Measurements from ENCODE around the gene PAFAH1B2. TPM values are rescaled to one million over a fixed set of nuclear protein-coding genes. Genes with fewer than 3 reads are reported as not detected.

The PAFAH1B2 gene
- total RNA-seq, 2 experiments from 2014 or later, result 59.9 to 62.8 TPM

DNA sequence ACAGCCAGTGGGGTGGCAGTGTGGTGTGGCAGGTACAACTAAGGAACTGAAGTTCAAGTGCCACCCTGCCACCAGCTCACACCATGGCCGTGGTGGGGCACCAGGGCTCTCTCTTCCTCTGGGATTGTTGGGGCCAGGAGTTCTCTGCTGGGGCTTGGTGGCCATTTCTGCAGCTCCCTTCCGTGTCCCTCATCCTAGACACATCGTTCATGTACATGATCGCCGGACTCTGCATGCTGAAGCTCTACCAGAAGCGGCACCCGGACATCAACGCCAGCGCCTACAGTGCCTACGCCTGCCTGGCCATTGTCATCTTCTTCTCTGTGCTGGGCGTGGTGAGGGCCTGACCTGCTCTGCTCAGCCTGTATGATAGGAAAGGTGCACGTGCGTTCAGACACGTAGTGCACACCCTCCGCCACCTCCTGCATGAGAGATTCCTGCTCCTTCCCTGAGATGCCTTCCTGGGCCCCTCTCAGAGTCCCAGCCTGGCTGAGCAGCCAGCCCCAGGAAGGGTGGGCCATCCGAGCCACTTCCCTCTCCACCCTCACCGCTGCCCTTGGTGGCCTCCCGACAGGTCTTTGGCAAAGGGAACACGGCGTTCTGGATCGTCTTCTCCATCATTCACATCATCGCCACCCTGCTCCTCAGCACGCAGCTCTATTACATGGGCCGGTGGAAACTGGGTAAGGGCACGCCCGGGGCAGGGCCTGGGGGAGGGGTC, 47.8 kb downstream of the PAFAH1B2 start:
- Histone ChIP-seq H3K9me2 (ENCODE audit: insufficient read depth, low read length) (no peaks in the 10 kb centered on the region), H3K4me3 (ENCODE audit: low read depth, low read length, poor library complexity, severe bottlenecking) (no peak overlapping the region), H3K4me2 (ENCODE audit: low read length) (no peak overlapping the region), H3K9me3 (ENCODE audit: low read length) (no peaks in the 10 kb centered on the region), H3K4me1 (ENCODE audit: insufficient read depth, low read length, poor library complexity, severe bottlenecking) (peaks cover 20% of the 10 kb centered on the region), H3K27ac (ENCODE audit: low read depth, low read length, poor library complexity, severe bottlenecking) (no peak overlapping the region), H3K36me3 (ENCODE audit: insufficient read depth, low read length) (peaks cover 35% of the 10 kb centered on the region; the same call in 1 of the 2 replicates), H2AFZ (ENCODE audit: low read length) (no peak overlapping the region), H3K79me2 (ENCODE audit: insufficient read depth, low read depth, low read length) (no peaks in the 10 kb centered on the region), H4K20me1 (ENCODE audit: insufficient read depth, low read length) (no peaks in the 10 kb centered on the region)
- intact Hi-C loops (cut with micrococcal nuclease; ENCODE audit: unreplicated experiment), result no loop called here
- ChIA-PET POLR2A (interaction anchor here (0.6 to 1.2 kb wide), 2 partner anchors 12 to 43 kb away, joined by 4 to 5 read pairs; no protein-coding TSS in a partner anchor), CTCF (ENCODE audit: unreplicated experiment) (no interaction called here)
- TF ChIP-seq, protein P1, sequence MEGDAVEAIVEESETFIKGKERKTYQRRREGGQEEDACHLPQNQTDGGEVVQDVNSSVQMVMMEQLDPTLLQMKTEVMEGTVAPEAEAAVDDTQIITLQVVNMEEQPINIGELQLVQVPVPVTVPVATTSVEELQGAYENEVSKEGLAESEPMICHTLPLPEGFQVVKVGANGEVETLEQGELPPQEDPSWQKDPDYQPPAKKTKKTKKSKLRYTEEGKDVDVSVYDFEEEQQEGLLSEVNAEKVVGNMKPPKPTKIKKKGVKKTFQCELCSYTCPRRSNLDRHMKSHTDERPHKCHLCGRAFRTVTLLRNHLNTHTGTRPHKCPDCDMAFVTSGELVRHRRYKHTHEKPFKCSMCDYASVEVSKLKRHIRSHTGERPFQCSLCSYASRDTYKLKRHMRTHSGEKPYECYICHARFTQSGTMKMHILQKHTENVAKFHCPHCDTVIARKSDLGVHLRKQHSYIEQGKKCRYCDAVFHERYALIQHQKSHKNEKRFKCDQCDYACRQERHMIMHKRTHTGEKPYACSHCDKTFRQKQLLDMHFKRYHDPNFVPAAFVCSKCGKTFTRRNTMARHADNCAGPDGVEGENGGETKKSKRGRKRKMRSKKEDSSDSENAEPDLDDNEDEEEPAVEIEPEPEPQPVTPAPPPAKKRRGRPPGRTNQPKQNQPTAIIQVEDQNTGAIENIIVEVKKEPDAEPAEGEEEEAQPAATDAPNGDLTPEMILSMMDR (conservative IDR thresholded peaks at IDR 0.05; ENCODE audit: low read length), result no peak
- TF ChIP-seq EZH2phosphoT487 (IDR thresholded peaks at IDR 0.05; ENCODE audit: borderline replicate concordance, low read depth, low read length), result no peak
- DNase-seq (ENCODE audit: low spot score), result no peak
- no TSS peak for BruUV-seq (replicated peaks)

DNA sequence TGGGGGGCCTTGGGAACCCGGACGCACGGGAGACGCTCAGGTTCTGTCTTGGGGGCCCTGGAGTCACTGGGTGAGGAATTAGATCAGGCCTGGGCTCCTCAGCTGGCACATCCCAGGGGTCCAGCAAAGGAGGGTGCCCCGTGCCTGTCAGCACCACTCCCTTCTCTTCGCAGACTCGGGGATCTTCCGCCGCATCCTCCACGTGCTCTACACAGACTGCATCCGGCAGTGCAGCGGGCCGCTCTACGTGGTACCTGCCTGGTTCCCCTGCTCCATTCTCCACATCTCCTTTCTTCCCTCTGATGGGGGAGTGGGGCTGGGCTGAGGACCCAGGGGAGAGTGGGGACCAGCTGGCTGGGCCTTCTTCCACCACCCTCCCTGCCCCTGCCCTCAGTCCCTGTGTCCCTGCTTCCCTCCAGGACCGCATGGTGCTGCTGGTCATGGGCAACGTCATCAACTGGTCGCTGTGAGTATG, 48.4 kb downstream of the PAFAH1B2 start:
- no peaks in the 10 kb centered on the region for H3K9me2 ChIP-seq (ENCODE audit: insufficient read depth, low read length)
- H3K4me3 ChIP-seq (ENCODE audit: low read depth, low read length, poor library complexity, severe bottlenecking), result no peak overlapping the region
- ChIA-PET POLR2A (interaction anchor here (0.6 kb wide), 1 partner anchor 44 kb away, joined by 5 read pairs; no protein-coding TSS in a partner anchor), CTCF (ENCODE audit: unreplicated experiment) (no interaction called here)
- peaks cover 35% of the 10 kb centered on the region; the same call in 1 of the 2 replicates for H3K36me3 ChIP-seq (ENCODE audit: insufficient read depth, low read length)
- no peak overlapping the region for H3K4me2 ChIP-seq (ENCODE audit: low read length)
- intact Hi-C loops (cut with micrococcal nuclease; ENCODE audit: unreplicated experiment), result no loop called here
- no peaks in the 10 kb centered on the region for H4K20me1 ChIP-seq (ENCODE audit: insufficient read depth, low read length)
- no TSS peak for BruUV-seq (replicated peaks)
- no peak overlapping the region for H3K27ac ChIP-seq (ENCODE audit: low read depth, low read length, poor library complexity, severe bottlenecking)
- no peaks in the 10 kb centered on the region for H3K9me3 ChIP-seq (ENCODE audit: low read length)
- no peak overlapping the region for H2AFZ ChIP-seq (ENCODE audit: low read length)
- TF ChIP-seq, protein P1 (conservative IDR thresholded peaks at IDR 0.05; ENCODE audit: low read length), result no peak
- no peaks in the 10 kb centered on the region for H3K79me2 ChIP-seq (ENCODE audit: insufficient read depth, low read depth, low read length)
- DNase-seq (ENCODE audit: low spot score), result no peak
- peaks cover 20% of the 10 kb centered on the region for H3K4me1 ChIP-seq (ENCODE audit: insufficient read depth, low read length, poor library complexity, severe bottlenecking)

Data from OCI-LY7 (cell line).